Effector memory CD8-positive, alpha-beta T cell (primary cell): Measurements from ENCODE around the gene NDUFB5.

Experiments used
- ATAC-seq: fragments of 150-1000 bp; cut with Tn5 transposase; replicated peaks from 2 replicates; pipeline ENCODE4 v1.10.0; 2021; ENCODE audit warnings: mild to moderate bottlenecking, moderate library complexity
- DNase-seq, 3 experiments: peaks; one replicate each; pipeline ENCODE4 v3.0.0; 2021
- H3K27ac Mint-ChIP-seq, 2 donors: one replicate each; pipeline ENCODE4 v1.8.0; 2022; ENCODE audit warnings: mild to moderate bottlenecking in 2 of 2, mixed read lengths in 2 of 2, moderate library complexity in 2 of 2
- H3K27me3 Mint-ChIP-seq, 2 donors: one replicate each; pipeline ENCODE4 v1.8.0; 2022; ENCODE audit warnings: mixed read lengths in 2 of 2
- H3K36me3 Mint-ChIP-seq: one replicate; pipeline ENCODE4 v1.8.0; 2022; ENCODE audit warnings: mild to moderate bottlenecking, moderate library complexity, mixed read lengths; ENCODE audit not compliant: insufficient read depth
- H3K4me1 Mint-ChIP-seq, 2 donors: one replicate each; pipeline ENCODE4 v1.8.0; 2022; ENCODE audit warnings: low read depth in 2 of 2, mixed read lengths in 2 of 2
- H3K4me3 Mint-ChIP-seq, 2 donors: one replicate each; pipeline ENCODE4 v1.8.0; 2022; ENCODE audit warnings: mild to moderate bottlenecking in 2 of 2, mixed read lengths in 2 of 2, moderate library complexity in 2 of 2
- H3K9me3 Mint-ChIP-seq, 2 donors: one replicate each; pipeline ENCODE4 v1.8.0; 2022; ENCODE audit warnings: mixed read lengths in 2 of 2
- total RNA-seq, 9 experiments: gene quantifications; one replicate each; lab custom pipeline; 2026; lab: John Stamatoyannopoulos, UW

Gene NDUFB5
- 8.7 to 25.7 (median 15.5) reads per million in 9 experiments for total RNA-seq

- Mint-ChIP-seq H3K4me3 (peak within 1 kb of the TSS; percentile 98 to 99), H3K4me1 (peaks cover 22 to 33% of the 10 kb centered on the region in 2 donors), H3K36me3 (peaks cover 42% of the 10 kb centered on the region), H3K27ac (peak within 1 kb of the TSS; percentile 99), H3K9me3 (no peaks in the 10 kb centered on the region), H3K27me3 (no peaks in the 10 kb centered on the region)
- DNase-seq (peak; percentile 91), ATAC-seq (peak; percentile 98)
These were observed at the start of gene NDUFB5, which contains the start of gene MRPL47 for GRCh38 chr3:179604321-179605078. TSS of gene NDUFB5 (plus strand) at chr3:179604794. CDS start at chr3:179604816, 22 bp downstream. TSS of gene MRPL47 (minus strand) at chr3:179604638. CDS start at chr3:179604624, 14 bp downstream.

- peak; percentile 9 to 37 (median 27) for DNase-seq
- Mint-ChIP-seq H3K4me1 (peaks cover 8 to 9% of the 10 kb centered on the region in 2 donors), H3K9me3 (no peaks in the 10 kb centered on the region), H3K27me3 (no peaks in the 10 kb centered on the region), H3K4me3 (no peak overlapping the region), H3K27ac (no peak overlapping the region), H3K36me3 (peaks cover 8% of the 10 kb centered on the region)
- no peak for ATAC-seq
These were observed 45.7 kb upstream of the NDUFB5 start for GRCh38 chr3:179558742-179559364.

GRCh38 chr3:179560791-179561190, 43.8 kb upstream of the NDUFB5 start:
- no peak for ATAC-seq

GRCh38 chr3:179562591-179563270, 41.9 kb upstream of the NDUFB5 start, which contains the start of gene ACTL6A:
TSS of gene ACTL6A (plus strand) at chr3:179562926. CDS start at chr3:179563093, 167 bp downstream.
- Mint-ChIP-seq H3K36me3 (peaks cover 8% of the 10 kb centered on the region), H3K27me3 (no peaks in the 10 kb centered on the region), H3K4me1 (peaks cover 17 to 24% of the 10 kb centered on the region in 2 donors), H3K27ac (peak within 1 kb of the TSS; percentile 73 to 87), H3K4me3 (peak within 1 kb of the TSS; percentile 95), H3K9me3 (no peaks in the 10 kb centered on the region)
- ATAC-seq (peak; percentile 91), DNase-seq (peak; percentile 93 to 94 (median 94))

More at GRCh38 chr3:179560791-179561190, 43.8 kb upstream of the NDUFB5 start:
- Mint-ChIP-seq H3K36me3 (peaks cover 8% of the 10 kb centered on the region), H3K4me3 (no peak overlapping the region), H3K4me1 (peaks cover 17 to 22% of the 10 kb centered on the region in 2 donors), H3K27me3 (no peaks in the 10 kb centered on the region), H3K27ac (no peak overlapping the region), H3K9me3 (no peaks in the 10 kb centered on the region)
- no peak for DNase-seq

GRCh38 chr3:179563271-179563783, 41.3 kb upstream of the NDUFB5 start:
- Mint-ChIP-seq H3K4me1 (peaks cover 18 to 24% of the 10 kb centered on the region in 2 donors), H3K27ac (peak overlapping the region; percentile 73 to 87), H3K36me3 (peaks cover 8% of the 10 kb centered on the region), H3K27me3 (no peaks in the 10 kb centered on the region), H3K9me3 (no peaks in the 10 kb centered on the region), H3K4me3 (peak overlapping the region; percentile 95)
- ATAC-seq (peak; percentile 61), DNase-seq (peak; percentile 49 to 58 (median 55))

GRCh38 chr3:179565496-179565895, 39.1 kb upstream of the NDUFB5 start:
- ATAC-seq = no peak
- Mint-ChIP-seq H3K9me3 (no peaks in the 10 kb centered on the region), H3K4me3 (no peak overlapping the region)

GRCh38 chr3:179580992-179581391, 23.6 kb upstream of the NDUFB5 start:
- Mint-ChIP-seq H3K36me3 (peaks cover 62% of the 10 kb centered on the region), H3K9me3 (no peaks in the 10 kb centered on the region), H3K27me3 (no peaks in the 10 kb centered on the region), H3K4me3 (no peak overlapping the region), H3K27ac (peak overlapping the region in 1 of 2 donors; percentile 22), H3K4me1 (no peaks in the 10 kb centered on the region)
- DNase-seq (no peak), ATAC-seq (no peak)

More at GRCh38 chr3:179565496-179565895, 39.1 kb upstream of the NDUFB5 start:
- peak overlapping the region in 1 of 2 donors; percentile 3 for H3K27ac Mint-ChIP-seq
- no peaks in the 10 kb centered on the region for H3K27me3 Mint-ChIP-seq
- no peak for DNase-seq
- H3K36me3 Mint-ChIP-seq = peaks cover 19% of the 10 kb centered on the region
- peaks cover 22 to 24% of the 10 kb centered on the region in 2 donors for H3K4me1 Mint-ChIP-seq

GRCh38 chr3:179589143-179589542, 15.5 kb upstream of the NDUFB5 start:
- Mint-ChIP-seq H3K27me3 (no peaks in the 10 kb centered on the region), H3K4me3 (no peak overlapping the region), H3K4me1 (peaks cover 0 to 7% of the 10 kb centered on the region in 2 donors), H3K27ac (no peak overlapping the region), H3K9me3 (no peaks in the 10 kb centered on the region), H3K36me3 (peaks cover 89% of the 10 kb centered on the region)
- ATAC-seq (no peak), DNase-seq (no peak)

GRCh38 chr3:179590669-179591068, 13.9 kb upstream of the NDUFB5 start:
- peak overlapping the region in 1 of 2 donors; percentile 17 for H3K27ac Mint-ChIP-seq
- H3K27me3 Mint-ChIP-seq = no peaks in the 10 kb centered on the region
- no peak overlapping the region for H3K4me3 Mint-ChIP-seq
- H3K9me3 Mint-ChIP-seq = no peaks in the 10 kb centered on the region
- ATAC-seq (no peak), DNase-seq (no peak)
- H3K36me3 Mint-ChIP-seq = peaks cover 83% of the 10 kb centered on the region
- H3K4me1 Mint-ChIP-seq = peaks cover 0 to 7% of the 10 kb centered on the region in 2 donors

- Mint-ChIP-seq H3K4me1 (peaks cover 0 to 7% of the 10 kb centered on the region in 2 donors), H3K9me3 (no peaks in the 10 kb centered on the region), H3K27ac (no peak overlapping the region), H3K27me3 (no peaks in the 10 kb centered on the region), H3K4me3 (no peak overlapping the region), H3K36me3 (peaks cover 84% of the 10 kb centered on the region)
- ATAC-seq (no peak), DNase-seq (no peak)
These were observed 13.3 kb upstream of the NDUFB5 start for GRCh38 chr3:179591313-179591712.

GRCh38 chr3:179599531-179599930, 5.1 kb upstream of the NDUFB5 start:
- H3K9me3 Mint-ChIP-seq = no peaks in the 10 kb centered on the region
- peaks cover 3 to 21% of the 10 kb centered on the region in 2 donors for H3K4me1 Mint-ChIP-seq
- H3K27me3 Mint-ChIP-seq = no peaks in the 10 kb centered on the region
- DNase-seq (no peak), ATAC-seq (no peak)
- no peak overlapping the region for H3K4me3 Mint-ChIP-seq
- peaks cover 73% of the 10 kb centered on the region for H3K36me3 Mint-ChIP-seq
- peak overlapping the region in 1 of 2 donors; percentile 65 for H3K27ac Mint-ChIP-seq

GRCh38 chr3:179603321-179603720, 1.3 kb upstream of the NDUFB5 start:
- H3K4me3 Mint-ChIP-seq = peak overlapping the region; percentile 98 to 99
- ATAC-seq (no peak), DNase-seq (no peak)
- H3K9me3 Mint-ChIP-seq = no peaks in the 10 kb centered on the region
- peaks cover 54% of the 10 kb centered on the region for H3K36me3 Mint-ChIP-seq
- H3K27me3 Mint-ChIP-seq = no peaks in the 10 kb centered on the region
- H3K27ac Mint-ChIP-seq = peak overlapping the region; percentile 99
- peaks cover 16 to 30% of the 10 kb centered on the region in 2 donors for H3K4me1 Mint-ChIP-seq

- no peaks in the 10 kb centered on the region for H3K9me3 Mint-ChIP-seq
- peaks cover 18 to 32% of the 10 kb centered on the region in 2 donors for H3K4me1 Mint-ChIP-seq
- DNase-seq (no peak), ATAC-seq (no peak)
- peak overlapping the region; percentile 99 for H3K27ac Mint-ChIP-seq
- H3K27me3 Mint-ChIP-seq = no peaks in the 10 kb centered on the region
- peak overlapping the region; percentile 98 to 99 for H3K4me3 Mint-ChIP-seq
- peaks cover 49% of the 10 kb centered on the region for H3K36me3 Mint-ChIP-seq
These were observed 763 bp upstream of the NDUFB5 start for GRCh38 chr3:179603831-179604230.
